ENCODE measurements around the gene SH3GL2.

The SH3GL2 gene

GRCh38 chr9:17611917-17612316 lies 33.1 kb downstream of the SH3GL2 start:
- DNase-seq: no peak

- DNase-seq: no peak
Observed at GRCh38 chr9:17613758-17614157, 34.9 kb downstream of the SH3GL2 start.

GRCh38 chr9:17614250-17614649 lies 35.4 kb downstream of the SH3GL2 start:
- DNase-seq: no peak

GRCh38 chr9:17614903-17615302 lies 36.0 kb downstream of the SH3GL2 start:
- DNase-seq: no peak

GRCh38 chr9:17622141-17622540 lies 43.3 kb downstream of the SH3GL2 start:
- DNase-seq: no peak

GRCh38 chr9:17622749-17623148 lies 43.9 kb downstream of the SH3GL2 start:
- DNase-seq: no peak

- DNase-seq: no peak
Observed at GRCh38 chr9:17623965-17624364, 45.1 kb downstream of the SH3GL2 start.

GRCh38 chr9:17624571-17624970 lies 45.7 kb downstream of the SH3GL2 start:
- DNase-seq: no peak

- no peak for DNase-seq
Observed at GRCh38 chr9:17625644-17626388, 47.0 kb downstream of the SH3GL2 start.

- no peak for DNase-seq
Observed at GRCh38 chr9:17627641-17628040, 48.8 kb downstream of the SH3GL2 start.

- no peak for DNase-seq
Observed at GRCh38 chr9:17628624-17629023, 49.8 kb downstream of the SH3GL2 start.

- DNase-seq: no peak
Observed at GRCh38 chr9:17630531-17630949, 51.7 kb downstream of the SH3GL2 start.

GRCh38 chr9:17631396-17631795 lies 52.5 kb downstream of the SH3GL2 start:
- no peak for DNase-seq

GRCh38 chr9:17632994-17633393 lies 54.1 kb downstream of the SH3GL2 start:
- no peak for DNase-seq

GRCh38 chr9:17635115-17635890 lies 56.4 kb downstream of the SH3GL2 start:
- DNase-seq: no peak

GRCh38 chr9:17636349-17636748 lies 57.5 kb downstream of the SH3GL2 start:
- DNase-seq: no peak

GRCh38 chr9:17636821-17637220 lies 58.0 kb downstream of the SH3GL2 start:
- DNase-seq: no peak

- no peak for DNase-seq
Observed at GRCh38 chr9:17637229-17637628, 58.4 kb downstream of the SH3GL2 start.

GRCh38 chr9:17648516-17648915 lies 69.7 kb downstream of the SH3GL2 start:
- no peak for DNase-seq

GRCh38 chr9:17651725-17652124 lies 72.9 kb downstream of the SH3GL2 start:
- no peak for DNase-seq

- no peak for DNase-seq
Observed at GRCh38 chr9:17653947-17654465, 75.1 kb downstream of the SH3GL2 start.

GRCh38 chr9:17656889-17657288 lies 78.0 kb downstream of the SH3GL2 start:
- DNase-seq: no peak

- DNase-seq: no peak
Observed at GRCh38 chr9:17658237-17658636, 79.4 kb downstream of the SH3GL2 start.

GRCh38 chr9:17660158-17660557 lies 81.3 kb downstream of the SH3GL2 start:
- DNase-seq: no peak

All from GDM1 (cell line).